Measurements from ENCODE around the gene ZSCAN30.
"Not testable (repeated sequence)": the region's sequence is repeated elsewhere in the genome, so short reads cannot be mapped to it uniquely, and the experiment has no call there.

ZSCAN30 gene

GRCh38 chr18:35227254-35227653 lies 62.8 kb downstream of the ZSCAN30 start:
- no peaks in the 10 kb centered on the region for H3K9me3 ChIP-seq (ENCODE audit: control insufficient read depth in 1 of 2, low read length in 2 of 2)
- no peak overlapping the region for H3K27ac ChIP-seq (ENCODE audit: low read length)
- no peak overlapping the region for H3K4me3 ChIP-seq (ENCODE audit: low read depth in 1 of 2, low read length in 2 of 2)
- H3K36me3 ChIP-seq (ENCODE audit: control insufficient read depth in 1 of 2, insufficient read depth in 2 of 2, low read length in 2 of 2), result no peaks in the 10 kb centered on the region
- H3K4me1 ChIP-seq (ENCODE audit: control insufficient read depth in 1 of 2, insufficient read depth in 2 of 2, low read length in 2 of 2), result no peaks in the 10 kb centered on the region
- H3K27me3 ChIP-seq (ENCODE audit: low read depth, low read length), result no peaks in the 10 kb centered on the region

DNA sequence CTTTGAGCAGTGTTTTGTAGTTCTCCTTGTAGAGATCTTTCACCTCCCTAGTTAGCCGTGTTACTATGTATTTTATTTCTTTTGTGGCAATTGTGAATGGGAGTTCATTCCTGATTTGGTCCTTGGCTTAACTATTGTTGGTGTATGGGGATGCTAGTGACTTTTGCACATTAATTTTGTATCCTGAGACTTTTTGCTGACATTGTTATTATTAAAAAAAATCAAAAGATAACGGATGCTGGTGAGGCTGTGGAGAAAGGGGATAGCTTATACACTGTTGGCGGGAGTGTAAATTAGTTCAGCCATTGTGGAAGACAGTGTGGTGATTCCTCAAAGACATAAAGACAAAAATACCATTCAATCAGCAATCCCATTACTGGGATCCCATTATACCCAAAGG lies 66.2 kb downstream of the ZSCAN30 start:
- H3K27ac ChIP-seq (ENCODE audit: low read length), result no peak overlapping the region
- H3K4me1 ChIP-seq (ENCODE audit: control insufficient read depth in 1 of 2, insufficient read depth in 2 of 2, low read length in 2 of 2), result no peaks in the 10 kb centered on the region

GRCh38 chr18:35220424-35220823 lies 69.6 kb downstream of the ZSCAN30 start:
- Histone ChIP-seq H3K27ac (ENCODE audit: low read length) (no peak overlapping the region), H3K9me3 (ENCODE audit: control insufficient read depth in 1 of 2, low read length in 2 of 2) (no peaks in the 10 kb centered on the region), H3K4me3 (ENCODE audit: low read depth in 1 of 2, low read length in 2 of 2) (no peak overlapping the region), H3K36me3 (ENCODE audit: control insufficient read depth in 1 of 2, insufficient read depth in 2 of 2, low read length in 2 of 2) (no peaks in the 10 kb centered on the region), H3K4me1 (ENCODE audit: control insufficient read depth in 1 of 2, insufficient read depth in 2 of 2, low read length in 2 of 2) (no peaks in the 10 kb centered on the region), H3K27me3 (ENCODE audit: low read depth, low read length) (no peaks in the 10 kb centered on the region)

More for the DNA sequence above, 66.2 kb downstream of the ZSCAN30 start:
- Histone ChIP-seq H3K27me3 (ENCODE audit: low read depth, low read length) (no peaks in the 10 kb centered on the region), H3K36me3 (ENCODE audit: control insufficient read depth in 1 of 2, insufficient read depth in 2 of 2, low read length in 2 of 2) (no peaks in the 10 kb centered on the region), H3K4me3 (ENCODE audit: low read depth in 1 of 2, low read length in 2 of 2) (no peak overlapping the region), H3K9me3 (ENCODE audit: control insufficient read depth in 1 of 2, low read length in 2 of 2) (no peaks in the 10 kb centered on the region)

DNA sequence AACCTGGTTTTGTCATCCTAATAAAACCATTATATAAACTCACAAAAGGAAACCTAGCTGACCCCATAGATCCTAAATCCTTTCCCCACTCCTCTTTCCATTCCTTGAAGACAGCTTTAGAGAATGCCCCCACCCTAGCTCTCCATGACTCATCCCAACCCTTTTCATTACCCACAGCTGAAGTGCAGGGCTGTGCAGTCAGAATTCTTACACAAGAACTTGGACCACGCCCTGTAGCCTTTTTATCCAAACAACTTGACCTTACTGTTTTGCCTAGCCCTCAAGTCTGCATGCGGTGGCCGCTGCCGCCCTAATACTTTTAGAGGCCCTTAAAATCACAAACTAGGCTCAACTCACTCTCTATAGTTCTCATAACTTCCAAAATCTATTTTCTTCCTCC lies 70.7 kb downstream of the ZSCAN30 start:
- H3K4me3 ChIP-seq (ENCODE audit: low read depth in 1 of 2, low read length in 2 of 2); H3K27ac ChIP-seq (ENCODE audit: low read length); H3K9me3 ChIP-seq (ENCODE audit: control insufficient read depth in 1 of 2, low read length in 2 of 2); H3K4me1 ChIP-seq (ENCODE audit: control insufficient read depth in 1 of 2, insufficient read depth in 2 of 2, low read length in 2 of 2); H3K36me3 ChIP-seq (ENCODE audit: control insufficient read depth in 1 of 2, insufficient read depth in 2 of 2, low read length in 2 of 2); H3K27me3 ChIP-seq (ENCODE audit: low read depth, low read length): not testable (repeated sequence)

GRCh38 chr18:35216611-35217010 lies 73.4 kb downstream of the ZSCAN30 start:
- not testable (repeated sequence) for H3K27ac ChIP-seq (ENCODE audit: low read length); H3K4me1 ChIP-seq (ENCODE audit: control insufficient read depth in 1 of 2, insufficient read depth in 2 of 2, low read length in 2 of 2); H3K27me3 ChIP-seq (ENCODE audit: low read depth, low read length); H3K36me3 ChIP-seq (ENCODE audit: control insufficient read depth in 1 of 2, insufficient read depth in 2 of 2, low read length in 2 of 2); H3K9me3 ChIP-seq (ENCODE audit: control insufficient read depth in 1 of 2, low read length in 2 of 2); H3K4me3 ChIP-seq (ENCODE audit: low read depth in 1 of 2, low read length in 2 of 2)

DNA sequence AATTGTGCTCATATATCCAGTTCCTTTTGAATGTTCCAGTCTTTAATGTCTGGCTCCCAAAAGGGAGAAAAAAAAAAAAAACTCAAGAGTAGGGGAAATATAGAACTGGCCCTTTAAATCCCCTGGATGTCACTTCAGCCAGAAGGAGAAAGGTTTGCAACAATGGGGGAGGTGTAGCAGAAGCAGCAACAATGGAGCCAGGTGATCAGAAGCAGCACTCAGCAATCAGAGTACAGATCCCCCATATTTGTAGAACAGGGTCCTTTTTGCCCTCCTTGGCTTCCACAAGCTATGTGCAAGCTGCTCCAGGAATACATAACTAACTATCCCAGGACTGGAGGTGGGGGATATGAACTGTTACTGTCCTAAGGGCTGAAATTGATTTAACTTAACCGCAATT lies 75.0 kb downstream of the ZSCAN30 start:
- Histone ChIP-seq H3K27ac (ENCODE audit: low read length) (no peak overlapping the region), H3K4me1 (ENCODE audit: control insufficient read depth in 1 of 2, insufficient read depth in 2 of 2, low read length in 2 of 2) (no peaks in the 10 kb centered on the region), H3K4me3 (ENCODE audit: low read depth in 1 of 2, low read length in 2 of 2) (no peak overlapping the region), H3K36me3 (ENCODE audit: control insufficient read depth in 1 of 2, insufficient read depth in 2 of 2, low read length in 2 of 2) (no peaks in the 10 kb centered on the region), H3K27me3 (ENCODE audit: low read depth, low read length) (no peaks in the 10 kb centered on the region), H3K9me3 (ENCODE audit: control insufficient read depth in 1 of 2, low read length in 2 of 2) (no peaks in the 10 kb centered on the region)

DNA sequence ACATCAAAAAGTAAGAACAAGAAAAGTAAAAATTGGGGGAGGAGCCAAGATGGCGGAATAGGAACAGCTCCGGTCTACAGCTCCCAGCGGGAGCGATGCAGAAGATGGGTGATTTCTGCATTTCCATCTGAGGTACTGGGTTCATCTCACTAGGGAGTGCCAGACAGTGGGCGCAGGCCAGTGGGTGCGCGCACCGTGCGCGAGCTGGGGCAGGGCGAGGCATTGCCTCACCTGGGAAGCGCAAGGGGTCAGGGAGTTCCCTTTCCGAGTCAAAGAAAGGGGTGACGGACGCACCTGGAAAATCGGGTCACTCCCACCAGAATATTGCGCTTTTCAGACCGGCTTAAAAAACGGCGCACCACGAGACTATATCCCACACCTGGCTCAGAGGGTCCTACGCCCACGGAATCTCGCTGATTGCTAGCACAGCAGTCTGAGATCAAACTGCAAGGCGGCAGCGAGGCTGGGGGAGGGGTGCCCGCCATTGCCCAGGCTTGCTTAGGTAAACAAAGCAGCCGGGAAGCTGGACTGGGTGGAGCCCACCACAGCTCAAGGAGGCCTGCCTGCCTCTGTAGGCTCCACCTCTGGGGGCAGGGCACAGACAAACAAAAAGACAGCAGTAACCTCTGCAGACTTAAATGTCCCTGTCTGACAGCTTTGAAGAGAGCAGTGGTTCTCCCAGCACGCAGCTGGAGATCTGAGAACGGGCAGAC lies 84.1 kb downstream of the ZSCAN30 start:
- H3K27me3 ChIP-seq (ENCODE audit: low read depth, low read length); H3K9me3 ChIP-seq (ENCODE audit: control insufficient read depth in 1 of 2, low read length in 2 of 2); H3K4me3 ChIP-seq (ENCODE audit: low read depth in 1 of 2, low read length in 2 of 2); H3K36me3 ChIP-seq (ENCODE audit: control insufficient read depth in 1 of 2, insufficient read depth in 2 of 2, low read length in 2 of 2); H3K27ac ChIP-seq (ENCODE audit: low read length): not testable (repeated sequence)
- peaks cover 0 to 12% of the 10 kb centered on the region in 2 donors for H3K4me1 ChIP-seq (ENCODE audit: control insufficient read depth in 1 of 2, insufficient read depth in 2 of 2, low read length in 2 of 2)

GRCh38 chr18:35205199-35205712 lies 84.8 kb downstream of the ZSCAN30 start:
- peaks cover 0 to 12% of the 10 kb centered on the region in 2 donors for H3K4me1 ChIP-seq (ENCODE audit: control insufficient read depth in 1 of 2, insufficient read depth in 2 of 2, low read length in 2 of 2)
- no peaks in the 10 kb centered on the region for H3K27me3 ChIP-seq (ENCODE audit: low read depth, low read length)
- no peaks in the 10 kb centered on the region for H3K36me3 ChIP-seq (ENCODE audit: control insufficient read depth in 1 of 2, insufficient read depth in 2 of 2, low read length in 2 of 2)
- H3K27ac ChIP-seq (ENCODE audit: low read length), result no peak overlapping the region
- no peak overlapping the region for H3K4me3 ChIP-seq (ENCODE audit: low read depth in 1 of 2, low read length in 2 of 2)
- H3K9me3 ChIP-seq (ENCODE audit: control insufficient read depth in 1 of 2, low read length in 2 of 2), result no peaks in the 10 kb centered on the region

GRCh38 chr18:35203067-35203466 lies 87.0 kb downstream of the ZSCAN30 start:
- Histone ChIP-seq H3K9me3 (ENCODE audit: control insufficient read depth in 1 of 2, low read length in 2 of 2) (no peaks in the 10 kb centered on the region), H3K27ac (ENCODE audit: low read length) (no peak overlapping the region), H3K27me3 (ENCODE audit: low read depth, low read length) (no peaks in the 10 kb centered on the region), H3K4me3 (ENCODE audit: low read depth in 1 of 2, low read length in 2 of 2) (no peak overlapping the region), H3K36me3 (ENCODE audit: control insufficient read depth in 1 of 2, insufficient read depth in 2 of 2, low read length in 2 of 2) (no peaks in the 10 kb centered on the region), H3K4me1 (ENCODE audit: control insufficient read depth in 1 of 2, insufficient read depth in 2 of 2, low read length in 2 of 2) (peaks cover 0 to 12% of the 10 kb centered on the region in 2 donors)

- Histone ChIP-seq H3K27me3 (ENCODE audit: low read depth, low read length) (no peaks in the 10 kb centered on the region), H3K4me1 (ENCODE audit: control insufficient read depth in 1 of 2, insufficient read depth in 2 of 2, low read length in 2 of 2) (peaks cover 0 to 12% of the 10 kb centered on the region in 2 donors), H3K27ac (ENCODE audit: low read length) (no peak overlapping the region), H3K4me3 (ENCODE audit: low read depth in 1 of 2, low read length in 2 of 2) (no peak overlapping the region), H3K9me3 (ENCODE audit: control insufficient read depth in 1 of 2, low read length in 2 of 2) (no peaks in the 10 kb centered on the region), H3K36me3 (ENCODE audit: control insufficient read depth in 1 of 2, insufficient read depth in 2 of 2, low read length in 2 of 2) (no peaks in the 10 kb centered on the region)
Observed at GRCh38 chr18:35201256-35201931, 88.6 kb downstream of the ZSCAN30 start.

Data from muscle layer of duodenum (tissue), 2 donors.